ENCODE measurements around the gene ARID3A.
A peak's percentile ranks its signal among the peaks of the same experiment; 100 is the strongest.

Gene ARID3A

GRCh38 chr19:934865-935479 lies 9.1 kb downstream of the ARID3A start:
- Histone ChIP-seq H3K27ac (no peak overlapping the region), H3K36me3 (ENCODE audit: insufficient read depth, low read length) (peaks cover under 1% of the 10 kb centered on the region; the same call in 1 of the 2 replicates), H3K4me3 (no peak overlapping the region), H3K9ac (ENCODE audit: insufficient read length) (no peak overlapping the region), H3K9me3 (ENCODE audit: low read depth, low read length) (no peaks in the 10 kb centered on the region)
- no peak for DNase-seq (ENCODE audit: low read depth, low spot score)
- TF ChIP-seq FOXP2 (optimal IDR thresholded peaks at IDR 0.05; ENCODE audit: control extremely low read depth, extremely low read length, insufficient read depth) (no peak), EZH2 (IDR thresholded peaks at IDR 0.05) (no peak), POLR2AphosphoS5 (IDR thresholded peaks at IDR 0.05; ENCODE audit: borderline replicate concordance, low read depth, low read length) (no peak)

GRCh38 chr19:936175-936546 lies 10.3 kb downstream of the ARID3A start:
- no peaks in the 10 kb centered on the region for H3K36me3 ChIP-seq (ENCODE audit: insufficient read depth, low read length)
- H3K27ac ChIP-seq: no peak overlapping the region
- no peak overlapping the region for H3K4me3 ChIP-seq
- no peaks in the 10 kb centered on the region for H3K9me3 ChIP-seq (ENCODE audit: low read depth, low read length)
- H3K9ac ChIP-seq (ENCODE audit: insufficient read length): no peak overlapping the region
- DNase-seq (ENCODE audit: low read depth, low spot score): no peak
- TF ChIP-seq EZH2 (IDR thresholded peaks at IDR 0.05) (no peak), FOXP2 (optimal IDR thresholded peaks at IDR 0.05; ENCODE audit: control extremely low read depth, extremely low read length, insufficient read depth) (no peak), POLR2AphosphoS5 (IDR thresholded peaks at IDR 0.05; ENCODE audit: borderline replicate concordance, low read depth, low read length) (no peak)

- Histone ChIP-seq H3K9me3 (ENCODE audit: low read depth, low read length) (no peaks in the 10 kb centered on the region), H3K27ac (no peak overlapping the region), H3K9ac (ENCODE audit: insufficient read length) (no peak overlapping the region), H3K4me3 (no peak overlapping the region), H3K36me3 (ENCODE audit: insufficient read depth, low read length) (no peaks in the 10 kb centered on the region; the same call in 1 of the 2 replicates)
- TF ChIP-seq FOXP2 (optimal IDR thresholded peaks at IDR 0.05; ENCODE audit: control extremely low read depth, extremely low read length, insufficient read depth): no peak
- no peak for TF ChIP-seq EZH2 (IDR thresholded peaks at IDR 0.05)
- no peak for TF ChIP-seq POLR2AphosphoS5 (IDR thresholded peaks at IDR 0.05; ENCODE audit: borderline replicate concordance, low read depth, low read length)
- DNase-seq (ENCODE audit: low read depth, low spot score): no peak
Observed at GRCh38 chr19:937259-937694, 11.4 kb downstream of the ARID3A start.

- H3K27ac ChIP-seq: no peak overlapping the region
- H3K4me3 ChIP-seq: no peak overlapping the region
- no peak overlapping the region for H3K9ac ChIP-seq (ENCODE audit: insufficient read length)
- no peaks in the 10 kb centered on the region; the same call in 1 of the 2 replicates for H3K36me3 ChIP-seq (ENCODE audit: insufficient read depth, low read length)
- H3K9me3 ChIP-seq (ENCODE audit: low read depth, low read length): no peaks in the 10 kb centered on the region
- TF ChIP-seq EZH2 (IDR thresholded peaks at IDR 0.05): no peak
- TF ChIP-seq FOXP2 (optimal IDR thresholded peaks at IDR 0.05; ENCODE audit: control extremely low read depth, extremely low read length, insufficient read depth): no peak
- no peak for TF ChIP-seq POLR2AphosphoS5 (IDR thresholded peaks at IDR 0.05; ENCODE audit: borderline replicate concordance, low read depth, low read length)
- no peak for DNase-seq (ENCODE audit: low read depth, low spot score)
Observed at GRCh38 chr19:938233-938923, 12.5 kb downstream of the ARID3A start.

- Histone ChIP-seq H3K36me3 (ENCODE audit: insufficient read depth, low read length) (no peaks in the 10 kb centered on the region; the same call in 1 of the 2 replicates), H3K9me3 (ENCODE audit: low read depth, low read length) (no peaks in the 10 kb centered on the region), H3K9ac (ENCODE audit: insufficient read length) (no peak overlapping the region), H3K4me3 (no peak overlapping the region), H3K27ac (no peak overlapping the region)
- no peak for DNase-seq (ENCODE audit: low read depth, low spot score)
- TF ChIP-seq FOXP2 (optimal IDR thresholded peaks at IDR 0.05; ENCODE audit: control extremely low read depth, extremely low read length, insufficient read depth): no peak
- TF ChIP-seq EZH2 (IDR thresholded peaks at IDR 0.05): no peak
- TF ChIP-seq POLR2AphosphoS5 (IDR thresholded peaks at IDR 0.05; ENCODE audit: borderline replicate concordance, low read depth, low read length): no peak
Observed at GRCh38 chr19:939439-939838, 13.6 kb downstream of the ARID3A start.

GRCh38 chr19:939922-940321 lies 14.1 kb downstream of the ARID3A start:
- peak overlapping the region; percentile 70; the same call in 1 of the 2 replicates for H3K27ac ChIP-seq
- no peak overlapping the region for H3K9ac ChIP-seq (ENCODE audit: insufficient read length)

GRCh38 chr19:940591-941291 lies 14.9 kb downstream of the ARID3A start:
- H3K36me3 ChIP-seq (ENCODE audit: insufficient read depth, low read length): no peaks in the 10 kb centered on the region; the same call in 1 of the 2 replicates
- no peak for DNase-seq (ENCODE audit: low read depth, low spot score)
- no peaks in the 10 kb centered on the region for H3K9me3 ChIP-seq (ENCODE audit: low read depth, low read length)
- peak overlapping the region; percentile 51 for H3K9ac ChIP-seq (ENCODE audit: insufficient read length)
- H3K4me3 ChIP-seq: peak overlapping the region; percentile 74
- peak overlapping the region; percentile 70 for H3K27ac ChIP-seq
- no peak for TF ChIP-seq EZH2 (IDR thresholded peaks at IDR 0.05)
- TF ChIP-seq FOXP2 (optimal IDR thresholded peaks at IDR 0.05; ENCODE audit: control extremely low read depth, extremely low read length, insufficient read depth): peak; percentile 28
- TF ChIP-seq POLR2AphosphoS5 (IDR thresholded peaks at IDR 0.05; ENCODE audit: borderline replicate concordance, low read depth, low read length): no peak

More at GRCh38 chr19:939922-940321, 14.1 kb downstream of the ARID3A start:
- TF ChIP-seq FOXP2 (optimal IDR thresholded peaks at IDR 0.05; ENCODE audit: control extremely low read depth, extremely low read length, insufficient read depth) (no peak), EZH2 (IDR thresholded peaks at IDR 0.05) (no peak), POLR2AphosphoS5 (IDR thresholded peaks at IDR 0.05; ENCODE audit: borderline replicate concordance, low read depth, low read length) (no peak)
- DNase-seq (ENCODE audit: low read depth, low spot score): no peak
- H3K36me3 ChIP-seq (ENCODE audit: insufficient read depth, low read length): no peaks in the 10 kb centered on the region; the same call in 1 of the 2 replicates
- H3K9me3 ChIP-seq (ENCODE audit: low read depth, low read length): no peaks in the 10 kb centered on the region
- H3K4me3 ChIP-seq: no peak overlapping the region

Measured in SK-N-MC (cell line).